NCI-H1092 (cell line): ENCODE data around the gene C2orf72.
"Not testable (repeated sequence)": the region's sequence is repeated elsewhere in the genome, so short reads cannot be mapped to it uniquely, and the experiment has no call there.

Source experiments
- DNase-seq: peaks from one replicate; lab custom pipeline; 2025; lab: John Stamatoyannopoulos, UW

C2orf72 gene

GRCh38 chr2:231015478-231015877 is 21.8 kb upstream of the C2orf72 start:
- no peak for DNase-seq

GRCh38 chr2:231015926-231016325 is 21.4 kb upstream of the C2orf72 start:
- DNase-seq, result no peak

- no peak for DNase-seq
Measured at GRCh38 chr2:231016566-231017230, 20.6 kb upstream of the C2orf72 start.

- DNase-seq, result no peak
Measured at GRCh38 chr2:231017231-231017598, 20.1 kb upstream of the C2orf72 start.

- no peak for DNase-seq
Measured at GRCh38 chr2:231018184-231018583, 19.1 kb upstream of the C2orf72 start.

GRCh38 chr2:231025059-231025458 is 12.3 kb upstream of the C2orf72 start:
- DNase-seq, result not testable (repeated sequence)

- DNase-seq, result no peak
Measured at GRCh38 chr2:231028889-231029288, 8.4 kb upstream of the C2orf72 start.

GRCh38 chr2:231029563-231029962 is 7.8 kb upstream of the C2orf72 start:
- DNase-seq, result no peak

DNA sequence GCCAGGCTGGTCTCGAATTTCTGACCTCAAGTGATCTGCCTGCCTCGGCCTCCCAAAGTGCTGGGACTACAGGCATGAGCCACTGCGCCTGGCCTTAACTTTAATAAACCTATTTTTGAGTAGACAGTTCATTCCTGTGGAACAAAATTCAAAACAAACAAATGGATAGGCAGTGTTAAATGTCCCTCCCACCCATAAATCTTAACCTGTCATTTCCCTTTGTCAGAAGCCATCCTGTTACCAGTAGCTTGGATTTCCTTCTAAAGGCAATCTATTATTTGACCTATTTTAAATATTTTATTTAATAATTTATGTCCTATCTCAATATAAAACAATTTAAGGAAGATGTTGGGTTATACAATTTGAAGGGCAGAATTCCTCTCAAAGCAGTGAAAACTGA is 6.6 kb upstream of the C2orf72 start:
- DNase-seq, result no peak

- no peak for DNase-seq
Measured at GRCh38 chr2:231032575-231033140, 4.7 kb upstream of the C2orf72 start.

GRCh38 chr2:231033147-231034132 is 3.9 kb upstream of the C2orf72 start:
- no peak for DNase-seq

- no peak for DNase-seq
Measured at GRCh38 chr2:231034291-231034882, 2.9 kb upstream of the C2orf72 start.

- no peak for DNase-seq
Measured at GRCh38 chr2:231036131-231036530, 1.2 kb upstream of the C2orf72 start.

GRCh38 chr2:231036578-231037106 is 681 bp upstream of the C2orf72 start:
- no peak for DNase-seq

DNA sequence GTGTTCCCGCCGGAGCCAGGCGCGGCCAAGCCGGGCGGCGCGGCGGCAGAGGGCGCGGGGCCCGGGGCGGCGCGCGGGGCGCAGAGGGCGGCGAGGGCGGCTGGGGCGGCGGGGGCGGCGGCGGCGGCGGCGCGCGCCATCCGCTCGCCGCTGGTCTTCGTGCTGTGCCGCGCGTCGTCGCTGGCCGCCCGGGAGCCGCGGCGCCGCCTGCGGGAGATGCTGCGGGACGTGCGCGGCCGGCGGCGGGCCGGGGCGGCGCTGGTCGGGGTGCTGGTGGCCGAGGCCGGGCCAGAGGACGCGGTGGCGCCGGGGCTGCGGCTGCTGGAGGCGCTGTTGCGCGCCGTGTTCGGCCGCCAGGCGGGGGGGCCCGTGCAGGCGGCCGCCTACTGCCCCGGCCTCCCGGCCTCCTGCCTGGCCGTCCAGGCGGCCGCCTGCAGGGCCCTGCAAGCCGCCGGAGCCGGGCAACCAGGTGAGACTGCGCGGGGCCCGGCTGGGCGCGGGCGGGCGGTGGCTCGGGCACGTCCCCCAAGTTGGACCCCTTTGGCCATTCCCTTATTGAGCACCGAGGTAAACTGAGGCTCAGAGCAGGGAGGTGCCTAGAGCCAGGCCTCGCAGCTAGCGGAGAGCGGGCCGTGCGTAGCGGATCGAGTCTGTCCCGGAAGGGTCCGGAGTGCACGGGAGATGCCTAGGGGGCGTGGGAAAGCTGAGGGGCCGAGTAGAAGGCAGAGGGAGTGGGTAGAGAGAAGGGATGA is 584 bp downstream of the C2orf72 start:
- no peak for DNase-seq

DNA sequence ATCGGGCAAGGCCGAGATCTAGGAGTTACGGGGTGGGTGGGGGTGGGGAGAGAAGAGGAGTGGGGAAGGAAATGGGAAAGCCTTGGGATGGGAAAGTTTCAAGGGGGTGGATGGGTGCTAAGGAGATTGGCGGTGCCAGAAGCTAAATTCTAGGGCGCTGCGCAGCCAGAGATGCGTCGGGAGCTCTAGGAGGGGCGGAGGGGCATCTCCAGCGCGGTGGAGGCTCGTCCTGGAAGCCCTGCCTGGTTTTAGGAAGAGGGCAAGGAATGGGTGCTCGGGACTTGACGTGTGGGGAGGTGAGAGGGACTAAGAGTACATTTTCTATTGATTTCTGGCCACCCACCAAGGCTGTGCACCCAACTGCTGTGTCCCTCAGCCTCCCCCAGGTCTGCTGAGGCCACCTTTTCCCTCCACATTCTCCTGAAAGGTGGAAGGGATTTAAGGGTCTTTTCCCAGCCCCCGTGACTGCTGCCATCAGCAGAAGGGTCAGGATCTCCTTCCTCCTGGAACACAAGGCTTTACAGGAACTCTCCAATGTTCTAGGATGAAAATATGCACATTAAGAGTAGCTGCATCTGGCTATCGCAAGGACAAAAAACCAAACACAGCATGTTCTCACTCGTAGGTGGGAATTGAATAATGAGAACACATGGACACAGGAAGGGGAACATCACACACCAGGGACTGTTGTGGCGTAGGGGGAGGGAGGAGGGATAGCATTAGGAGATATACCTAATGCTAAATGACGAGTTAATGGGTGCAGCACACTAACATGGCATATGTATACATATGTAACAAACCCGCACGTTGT is 1.4 kb downstream of the C2orf72 start:
- no peak for DNase-seq

- no peak for DNase-seq
Measured at GRCh38 chr2:231039294-231039664, 2.0 kb downstream of the C2orf72 start.

DNA sequence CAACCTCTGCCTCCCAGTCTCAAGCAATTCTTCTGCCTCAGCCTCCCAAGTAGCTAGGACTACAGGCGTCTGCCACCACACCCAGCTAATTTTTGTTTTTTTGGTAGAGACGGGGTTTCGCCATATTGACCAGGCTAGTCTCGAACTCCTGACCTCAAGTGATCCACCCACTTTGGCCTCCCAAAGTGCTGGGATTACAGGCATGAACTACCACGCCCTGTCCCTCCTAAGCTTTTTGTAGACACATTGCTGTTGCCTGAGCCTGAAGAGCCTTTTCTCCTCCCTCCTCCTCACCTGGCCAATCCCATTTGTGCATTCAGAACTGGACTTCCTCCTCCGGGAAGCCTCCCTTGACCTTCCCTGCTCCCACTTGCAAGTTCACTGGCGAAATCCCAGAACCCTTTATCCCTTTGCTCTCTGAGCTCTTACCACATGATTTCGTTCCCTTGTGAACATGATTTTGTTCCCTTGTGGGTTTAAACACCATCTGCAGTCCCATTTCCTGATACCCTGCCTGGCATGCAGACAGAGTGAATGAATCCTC is 2.6 kb downstream of the C2orf72 start:
- DNase-seq, result no peak

GRCh38 chr2:231041061-231041689 is 3.9 kb downstream of the C2orf72 start:
- no peak for DNase-seq

GRCh38 chr2:231043796-231044195 is 6.5 kb downstream of the C2orf72 start:
- no peak for DNase-seq
